Ovary (tissue), 10 donors: ENCODE measurements around the gene SYN1. TPM values are rescaled to one million over a fixed set of nuclear protein-coding genes. Genes with fewer than 3 reads are reported as not detected.
"Not testable (repeated sequence)": the region's sequence is repeated elsewhere in the genome, so short reads cannot be mapped to it uniquely, and the experiment has no call there.

Experiments
- DNase-seq, 5 donors: peaks; one replicate each; pipeline ENCODE4 v3.0.0-alpha.2; 2019 to 2020
- H3K27ac ChIP-seq, 2 donors: fragments of 200-600 bp; one replicate each; pipeline versions ENCODE4 v1.5.1 to v1.8.0; 2019 to 2022
- H3K27me3 ChIP-seq: fragments of 200-600 bp; one replicate; pipeline ENCODE4 v1.8.0; 2022
- H3K36me3 ChIP-seq: fragments of 200-600 bp; sonication (generic); one replicate; pipeline ENCODE4 v1.5.1; 2019
- H3K4me1 ChIP-seq: one replicate; pipeline ENCODE4 v1.8.1; 2013; ENCODE audit warnings: mild to moderate bottlenecking, moderate library complexity; ENCODE audit not compliant: insufficient read depth
- H3K4me3 ChIP-seq: fragments of 200-600 bp; sonication (generic); one replicate; pipeline ENCODE4 v1.5.1; 2017
- H3K9me3 ChIP-seq, 2 donors: fragments of 200-600 bp in 1 of 2; sonication (generic) in 1 of 2; one replicate each; pipeline versions ENCODE4 v1.5.1 to v1.8.1; 2013 to 2019; ENCODE audit warnings: mild to moderate bottlenecking in 1 of 2, moderate library complexity in 1 of 2
- CTCF ChIP-seq, 3 donors: fragments of 450-650 bp in 2 of 3; fragments of 200-600 bp in 1 of 3; IDR thresholded peaks; one replicate each; pipeline versions ENCODE4 v1.5.1 to v1.8.0; 2016 to 2022; ENCODE audit warnings: antibody characterized with exemption in 3 of 3, mild to moderate bottlenecking in 1 of 3
- EP300 ChIP-seq: sonication (generic); formaldehyde crosslinking; IDR thresholded peaks from one replicate; pipeline ENCODE4 v1.6.1; 2017; ENCODE audit warnings: antibody characterized with exemption
- POLR2A ChIP-seq: fragments of 450-650 bp; IDR thresholded peaks from one replicate; pipeline ENCODE4 v1.6.1; 2017; ENCODE audit warnings: antibody characterized with exemption, mild to moderate bottlenecking, moderate library complexity
- WGBS, 3 donors: extraction: QIAGEN DNeasy Blood & Tissue Kit in 1 of 3; methylation state at CpG; one replicate each; pipeline versions ENCODE4 v1.1.5 to v1.1.7; 2013 to 2017; 5-methylcytosine and 5-hydroxymethylcytosine counted together
- intact Hi-C, 4 donors: fragments of 100-400 bp; cut with DNase I; formaldehyde crosslinking; loops; one replicate each; pipeline versions ENCODE4 v1.11.0 to v1.15.1; 2022 to 2023
- long read RNA-seq, 3 donors: library from polyadenylated mRNA in 2 of 3; unstranded in 2 of 3; transcript quantifications; one replicate each; pipeline ENCODE4 v2.0.0 and lab custom pipeline, GENCODE V29; 2021 to 2026
- polyA plus RNA-seq, 2 donors: library from polyadenylated mRNA; stranded (reverse); fragments of 200-250 nt in 1 of 2; fragments of 350-450 nt in 1 of 2; fragmentation: Illumina TruSeq in 1 of 2; extraction: RNeasy Lipid Tissue Mini Kit (QIAGEN cat#74804) in 1 of 2; gene quantifications; one replicate each; pipeline ENCODE4 v1.2.3, GENCODE V29; 2013 to 2014
- total RNA-seq, 7 donors: library from RNA; depleted of rRNA in 2 of 7; stranded (reverse); fragments of >200 nt in 2 of 7; fragmentation: NEBNext Ultra II Directional in 3 of 7; extraction: Animal tissue kit (Norgen Biotek cat#: 25700) in 3 of 7; gene quantifications; one replicate each; pipeline versions ENCODE4 v1.1.0 to v1.2.4, GENCODE V29; 2016 to 2023
- donor health status: DM: no; HTN: no; CAD: no; lungs with moderate emphysema.
- donor health status: DM: no; HTN: no; CAD: no.
- donor health status: Bipolar disorder and iron deficiency.
- donor health status: DM: yes; HTN: yes; CAD: no.
- donor health status: DM: no; HTN: no; CAD: no.
- donor health status: DM: yes; HTN: yes; CAD: no.

SYN1 gene
- total RNA-seq: 10 to 100 TPM in 1 of 7 donors, 1 to 10 TPM in 5, under 1 TPM in 1; 0.69 to 10.2 (median 2.4) TPM
- polyA plus RNA-seq: 10 to 100 TPM in 1 of 2 donors, 1 to 10 TPM in 1; 1.9 to 12.6 TPM
- long read RNA-seq, donor 1, partial matches to known transcripts: 1 of 1 reads
- long read RNA-seq, donor 1, other reads (novel, unspliced or antisense): 0 of 1 reads
- long read RNA-seq, donor 2, partial matches to known transcripts: 307 of 313 reads
- long read RNA-seq, donor 2, other reads (novel, unspliced or antisense): 5 of 313 reads
- long read RNA-seq, donor 3, partial matches to known transcripts: 7 of 11 reads
- long read RNA-seq, donor 3, other reads (novel, unspliced or antisense): 0 of 11 reads

- Histone ChIP-seq H3K4me3 (peak within 1 kb of the TSS; percentile 18), H3K9me3 (no peaks in the 10 kb centered on the region), H3K27me3 (no peaks in the 10 kb centered on the region), H3K27ac (no peak within 1 kb of the TSS), H3K36me3 (no peaks in the 10 kb centered on the region), H3K4me1 (no peaks in the 10 kb centered on the region)
- peak; percentile 78 to 90 (median 86) for DNase-seq
- intact Hi-C loops: no loop called here
- no peak for TF ChIP-seq EP300
- TF ChIP-seq CTCF (IDR thresholded peaks at IDR 0.05): peak in 1 of 3 donors; percentile 64
- 26 to 38% (median 36%) methylated on average over 51 to 88 of the region's 88 CpGs for WGBS, 3 donors
Measured at GRCh38 chrX:47619486-47620302, at the start of gene SYN1. SYN1 (minus strand) TSS chrX:47619857; CDS start chrX:47619728, 129 bp downstream.

GRCh38 chrX:47665797-47666196, 46.1 kb upstream of the SYN1 start:
- DNase-seq, H3K4me3 ChIP-seq, H3K27ac ChIP-seq, H3K36me3 ChIP-seq, H3K27me3 ChIP-seq, intact Hi-C loops, H3K4me1 ChIP-seq, H3K9me3 ChIP-seq: not testable (repeated sequence)
- WGBS, 3 donors: 77 to 80% (median 77%) methylated on average over 4 of the region's 4 CpGs

GRCh38 chrX:47664737-47665136, 45.1 kb upstream of the SYN1 start:
- WGBS, 3 donors: 73 to 80% (median 77%) methylated on average over 5 of the region's 5 CpGs

GRCh38 chrX:47662144-47662657, 42.5 kb upstream of the SYN1 start:
- Histone ChIP-seq H3K27ac (no peak overlapping the region), H3K27me3 (no peaks in the 10 kb centered on the region), H3K36me3 (no peaks in the 10 kb centered on the region), H3K9me3 (no peaks in the 10 kb centered on the region), H3K4me3 (no peak overlapping the region), H3K4me1 (peaks cover 2% of the 10 kb centered on the region)
- TF ChIP-seq POLR2A (no peak), EP300 (no peak), CTCF (IDR thresholded peaks at IDR 0.05) (no peak)
- WGBS, 3 donors: 40 to 56% (median 43%) methylated on average over 1 of the region's 1 CpG
- peak in 2 of 5 donors; percentile 32 to 58 for DNase-seq
- intact Hi-C loops: no loop called here

More at GRCh38 chrX:47664737-47665136, 45.1 kb upstream of the SYN1 start:
- Histone ChIP-seq H3K4me3 (no peak overlapping the region), H3K4me1 (no peaks in the 10 kb centered on the region), H3K27me3 (no peaks in the 10 kb centered on the region), H3K36me3 (no peaks in the 10 kb centered on the region), H3K9me3 (no peaks in the 10 kb centered on the region), H3K27ac (no peak overlapping the region)
- TF ChIP-seq POLR2A (no peak), CTCF (IDR thresholded peaks at IDR 0.05) (no peak), EP300 (no peak)
- DNase-seq: no peak
- intact Hi-C loops: no loop called here
